GM19043 (cell line): Measurements from ENCODE around the gene PRC1.

Source experiments
- ATAC-seq: cut with Tn5 transposase; IDR thresholded peaks from one replicate; pipeline ENCODE4 v1.9.1; 2021; ENCODE audit warnings: low read depth; ENCODE audit not compliant: unreplicated experiment

Gene PRC1

GRCh38 chr15:90957031-90957790, 37.1 kb downstream of the PRC1 start:
- no peak for ATAC-seq

GRCh38 chr15:90956274-90957030, 37.9 kb downstream of the PRC1 start:
- ATAC-seq = no peak

- no peak for ATAC-seq
Observed at GRCh38 chr15:90955624-90956273, 38.6 kb downstream of the PRC1 start.

DNA sequence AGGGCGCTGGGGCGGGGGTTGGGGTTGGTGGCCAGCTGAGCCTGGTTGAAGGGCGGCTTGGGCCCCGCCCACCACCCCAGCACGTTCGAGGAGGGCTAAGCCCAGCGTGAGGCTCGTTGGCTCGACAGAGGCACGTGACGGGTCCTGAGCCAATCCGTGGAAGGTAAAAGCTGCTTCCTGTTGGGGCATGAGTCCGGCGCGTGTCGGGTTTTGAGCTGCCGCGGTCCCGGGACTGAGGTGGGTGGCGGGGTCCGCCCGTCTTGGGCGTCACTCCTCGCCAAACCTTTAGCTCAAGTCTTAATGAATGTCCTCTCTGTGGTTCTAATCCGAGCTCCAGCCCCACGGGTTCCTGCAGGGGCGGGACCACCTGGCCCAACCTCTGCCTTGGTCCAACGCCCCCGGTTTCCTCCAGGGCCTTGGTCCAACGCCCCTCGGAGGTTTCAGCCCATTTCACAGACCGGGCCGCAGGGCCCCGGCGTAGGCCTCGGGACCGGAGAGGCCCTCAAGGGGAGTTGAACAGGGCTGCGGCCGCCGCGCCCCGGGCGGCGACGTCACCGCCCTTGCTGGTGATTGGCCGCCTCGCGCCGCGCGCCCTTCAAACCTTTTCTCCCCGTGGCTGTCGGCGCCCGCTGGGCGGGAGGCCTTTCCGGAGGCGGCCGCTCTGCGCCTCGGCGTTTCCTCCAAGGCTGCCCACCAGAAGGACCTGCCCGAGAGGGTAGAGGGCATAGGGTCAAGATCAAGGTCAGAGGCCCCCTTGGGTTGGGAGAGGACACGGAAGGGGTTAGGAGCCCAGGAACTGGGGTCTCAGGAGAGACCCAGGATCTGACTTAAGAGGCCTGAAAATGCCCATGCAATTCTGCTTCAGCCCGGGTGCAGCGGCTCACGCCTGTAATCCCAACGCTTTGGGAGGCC, 39.4 kb downstream of the PRC1 start, which contains the start of gene RCCD1:
RCCD1 (plus strand) TSS at position 173 of the 912 bp plus-strand sequence. CDS start 1,851 bp downstream, outside the sequence.
- ATAC-seq = peak; percentile 94

DNA sequence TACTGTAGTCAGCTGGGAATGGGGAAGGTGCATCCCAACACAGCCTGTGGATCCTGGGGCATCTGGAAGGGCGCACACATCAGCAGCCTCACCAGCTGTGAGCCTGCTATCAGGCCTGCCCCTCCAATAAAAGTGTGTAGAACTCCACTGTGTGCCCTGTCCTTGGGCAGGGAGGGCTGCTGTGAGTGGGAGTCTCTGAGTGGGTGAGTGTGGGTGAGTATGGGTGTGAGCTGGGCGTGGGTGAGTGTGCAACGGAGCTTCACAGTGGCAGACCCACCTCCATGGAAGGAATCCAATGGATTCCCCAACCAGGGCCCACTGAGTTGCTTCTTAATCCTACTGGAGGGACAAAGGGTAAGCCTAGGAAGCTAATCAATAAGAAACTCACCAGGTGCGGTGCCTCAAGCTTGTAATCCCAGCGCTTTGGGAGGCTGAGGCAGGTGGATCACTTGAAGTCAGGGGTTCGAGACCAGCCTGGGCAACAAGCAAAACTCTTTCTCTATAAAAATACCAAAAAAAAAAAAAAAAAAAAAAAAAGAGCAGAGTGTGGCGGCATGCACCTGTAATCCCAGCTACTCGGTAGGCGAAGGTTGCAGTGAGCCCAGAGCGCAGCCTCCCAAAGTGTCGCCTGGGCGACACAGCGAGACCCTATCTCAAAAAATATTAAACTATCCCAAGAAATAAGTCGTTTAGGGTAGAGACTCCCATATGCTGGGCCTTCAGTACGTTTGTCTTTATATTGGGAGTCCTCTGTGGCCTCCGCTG, 40.2 kb downstream of the PRC1 start:
- ATAC-seq = no peak

GRCh38 chr15:90952901-90953677, 41.2 kb downstream of the PRC1 start:
- ATAC-seq = no peak

DNA sequence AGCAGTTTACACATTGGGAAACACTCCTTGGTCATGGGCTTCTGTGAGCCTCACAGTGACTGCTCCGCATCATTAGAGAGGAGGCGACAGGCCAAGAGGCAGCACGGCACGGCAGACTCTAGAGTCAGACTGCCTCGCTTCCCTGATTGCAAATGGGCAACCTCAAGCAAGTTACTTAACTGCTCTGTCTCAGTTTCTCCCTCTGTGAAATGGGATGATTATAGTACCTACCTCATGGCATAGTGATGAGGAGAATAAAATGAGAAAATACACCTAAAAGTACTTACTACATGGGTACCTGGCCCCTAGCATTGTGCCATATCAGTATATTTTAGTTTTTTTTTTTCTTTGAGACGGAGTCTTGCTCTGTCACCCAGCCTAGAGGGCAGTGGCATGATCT, 43.7 kb downstream of the PRC1 start:
- no peak for ATAC-seq

DNA sequence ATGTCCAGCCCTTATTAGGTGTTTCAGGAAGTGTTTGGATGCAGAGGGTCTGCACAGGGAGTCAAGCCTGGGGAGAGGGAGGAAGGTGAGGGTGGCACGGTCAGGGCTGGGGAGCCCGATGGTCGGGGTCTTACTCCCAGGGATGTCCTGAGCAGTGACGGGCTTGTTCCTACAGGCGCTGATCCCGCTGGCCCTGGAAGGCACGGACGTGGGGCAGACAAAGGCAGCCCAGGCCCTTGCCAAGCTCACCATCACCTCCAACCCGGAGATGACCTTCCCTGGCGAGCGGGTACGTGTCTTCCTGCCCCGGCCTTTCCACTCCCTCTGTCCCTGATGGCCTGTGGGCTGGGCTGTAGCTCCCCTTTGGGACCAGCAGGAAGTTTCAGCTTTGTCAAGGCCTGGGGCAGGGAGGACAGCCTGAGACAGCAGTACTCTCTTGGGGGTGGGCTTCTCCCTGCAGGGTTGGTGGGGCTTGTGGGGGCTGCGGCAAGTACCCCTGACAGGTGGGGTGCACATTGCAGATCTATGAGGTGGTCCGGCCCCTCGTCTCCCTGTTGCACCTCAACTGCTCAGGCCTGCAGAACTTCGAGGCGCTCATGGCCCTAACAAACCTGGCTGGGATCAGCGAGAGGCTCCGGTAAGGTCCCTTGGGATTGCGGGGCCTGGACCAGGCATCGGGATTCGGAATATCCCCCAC, 44.2 kb downstream of the PRC1 start:
- ATAC-seq = no peak

GRCh38 chr15:90948506-90948905, 45.8 kb downstream of the PRC1 start:
- no peak for ATAC-seq

GRCh38 chr15:90947577-90948357, 46.6 kb downstream of the PRC1 start:
- no peak for ATAC-seq

DNA sequence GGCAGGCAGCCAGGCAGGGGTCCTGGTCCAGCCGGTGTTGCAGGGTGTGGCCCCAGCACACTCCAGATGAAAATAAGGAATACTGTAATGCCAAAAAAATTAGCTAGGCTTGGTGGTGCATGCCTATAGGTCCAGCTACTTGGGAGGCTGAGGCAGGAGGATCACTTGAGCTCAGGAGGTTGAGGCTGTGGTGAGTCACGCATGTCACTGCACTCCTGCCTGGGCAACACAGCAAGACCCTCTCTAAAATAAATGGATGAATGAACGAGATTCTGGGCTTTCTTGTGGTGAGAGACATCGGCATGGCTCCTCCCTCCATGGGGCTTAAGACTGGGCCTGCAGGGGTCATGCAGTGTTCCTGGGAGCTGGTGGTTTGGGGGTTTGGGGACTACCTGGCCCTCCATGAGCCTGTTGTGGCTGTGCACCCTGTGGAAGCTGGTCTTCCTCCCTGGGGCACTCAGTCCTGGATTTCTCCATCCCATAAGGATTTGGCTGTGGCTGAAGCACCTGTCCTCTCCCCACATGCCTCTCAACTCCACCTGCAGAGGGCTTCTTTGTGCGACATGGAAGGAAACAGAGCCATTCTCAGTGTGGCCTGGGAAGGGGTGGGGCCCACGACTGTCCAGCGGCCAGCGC, 47.3 kb downstream of the PRC1 start:
- ATAC-seq = no peak

DNA sequence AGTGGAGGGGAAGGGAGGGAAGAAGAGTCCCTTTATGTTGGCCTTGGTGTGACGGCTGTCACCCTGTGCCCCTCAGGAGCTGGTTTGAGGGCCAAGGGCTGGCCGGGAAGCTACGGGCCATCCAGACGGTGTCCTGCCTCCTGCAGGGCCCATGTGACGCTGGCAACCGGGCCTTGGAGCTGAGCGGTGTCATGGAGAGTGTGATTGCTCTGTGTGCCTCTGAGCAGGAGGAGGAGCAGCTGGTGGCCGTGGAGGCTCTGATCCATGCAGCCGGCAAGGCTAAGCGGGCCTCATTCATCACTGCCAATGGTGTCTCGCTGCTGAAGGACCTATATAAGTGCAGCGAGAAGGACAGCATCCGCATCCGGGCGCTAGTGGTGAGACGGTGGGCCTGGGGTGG, 47.8 kb downstream of the PRC1 start:
- ATAC-seq = no peak

DNA sequence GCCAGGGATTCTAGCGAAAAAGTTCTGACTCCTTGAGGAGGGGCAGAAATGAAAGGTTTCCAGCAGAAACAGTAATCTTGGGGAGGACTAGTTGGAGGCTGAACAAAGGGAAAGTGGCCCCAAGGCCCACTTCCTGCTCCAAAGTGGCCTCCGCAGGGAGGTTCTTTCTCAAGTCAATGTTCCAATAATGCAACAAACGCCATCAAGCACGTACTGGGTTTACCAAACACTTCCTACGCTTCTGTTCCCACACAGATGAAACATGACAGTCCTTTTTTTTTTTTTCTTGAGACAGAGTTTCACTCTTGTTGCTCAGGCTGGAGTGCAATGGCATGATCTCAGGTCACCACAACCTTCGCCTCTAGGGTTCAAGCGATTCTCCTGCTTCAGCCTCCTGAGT, 49.2 kb downstream of the PRC1 start:
- no peak for ATAC-seq

DNA sequence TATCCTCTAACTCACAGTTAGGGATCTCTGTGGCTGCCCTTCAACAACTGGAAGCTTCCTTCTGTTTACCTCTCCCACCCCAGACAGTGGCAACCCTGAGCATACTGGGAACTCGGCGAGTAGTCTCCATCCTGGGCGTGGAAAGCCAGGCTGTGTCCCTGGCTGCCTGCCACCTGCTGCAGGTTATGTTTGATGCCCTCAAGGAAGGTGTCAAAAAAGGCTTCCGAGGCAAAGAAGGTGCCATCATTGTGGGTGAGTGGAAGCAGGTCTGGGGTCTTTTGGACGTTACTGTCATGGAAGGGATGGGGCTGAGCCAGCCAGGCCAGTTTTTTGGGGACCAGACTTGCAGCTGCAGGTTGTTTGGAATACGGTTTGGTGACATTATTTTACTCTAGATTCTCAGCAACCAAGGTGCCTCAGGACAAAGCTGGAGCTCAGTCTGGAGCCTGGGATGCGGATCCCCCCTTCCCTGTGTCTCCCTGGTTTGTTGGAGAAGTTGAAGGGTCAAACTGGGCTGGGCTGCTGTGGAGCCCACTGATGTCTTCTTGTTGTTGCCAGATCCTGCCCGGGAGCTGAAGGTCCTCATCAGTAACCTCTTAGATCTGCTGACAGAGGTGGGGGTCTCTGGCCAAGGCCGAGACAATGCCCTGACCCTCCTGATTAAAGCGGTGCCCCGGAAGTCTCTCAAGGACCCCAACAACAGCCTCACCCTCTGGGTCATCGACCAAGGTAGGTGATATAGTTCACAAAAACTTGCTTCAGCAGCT, 51.8 kb downstream of the PRC1 start:
- no peak for ATAC-seq

- ATAC-seq = no peak
Observed at GRCh38 chr15:90941038-90941437, 53.3 kb downstream of the PRC1 start.

GRCh38 chr15:90939756-90940155, 54.6 kb downstream of the PRC1 start:
- ATAC-seq = no peak
